Measurements from ENCODE around the gene COL19A1. TPM values are rescaled to one million over a fixed set of nuclear protein-coding genes. Genes with fewer than 3 reads are reported as not detected.

The COL19A1 gene
- total RNA-seq, 1 donor from 2014 or later, result not detected

DNA sequence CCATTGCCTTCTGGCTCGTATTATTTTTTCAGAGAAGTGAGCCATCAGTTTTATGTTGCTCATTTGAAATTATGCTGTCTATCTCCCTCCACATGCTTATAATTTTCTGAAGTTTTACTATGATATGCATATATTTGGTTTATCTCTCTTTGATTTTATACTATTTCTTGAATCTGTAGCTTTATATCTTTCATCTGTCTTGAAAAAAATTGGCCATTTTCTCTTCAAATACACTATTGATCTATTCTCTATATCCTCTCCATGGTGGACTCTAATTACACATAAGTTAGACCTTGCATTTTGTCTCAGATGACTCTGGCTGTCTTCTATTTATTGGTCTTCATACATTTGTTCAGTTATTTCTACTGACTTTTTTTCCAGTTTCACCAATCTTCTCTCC lies 13.7 kb upstream of the COL19A1 start:
- Histone ChIP-seq H3K27me3 (ENCODE audit: control insufficient read depth, insufficient read depth, low read length) (peaks cover 2% of the 10 kb centered on the region), H3K4me3 (ENCODE audit: low read depth, low read length) (no peak overlapping the region), H3K36me3 (ENCODE audit: control insufficient read depth, insufficient read depth, low read length) (no peaks in the 10 kb centered on the region)
- TF ChIP-seq, protein P1, sequence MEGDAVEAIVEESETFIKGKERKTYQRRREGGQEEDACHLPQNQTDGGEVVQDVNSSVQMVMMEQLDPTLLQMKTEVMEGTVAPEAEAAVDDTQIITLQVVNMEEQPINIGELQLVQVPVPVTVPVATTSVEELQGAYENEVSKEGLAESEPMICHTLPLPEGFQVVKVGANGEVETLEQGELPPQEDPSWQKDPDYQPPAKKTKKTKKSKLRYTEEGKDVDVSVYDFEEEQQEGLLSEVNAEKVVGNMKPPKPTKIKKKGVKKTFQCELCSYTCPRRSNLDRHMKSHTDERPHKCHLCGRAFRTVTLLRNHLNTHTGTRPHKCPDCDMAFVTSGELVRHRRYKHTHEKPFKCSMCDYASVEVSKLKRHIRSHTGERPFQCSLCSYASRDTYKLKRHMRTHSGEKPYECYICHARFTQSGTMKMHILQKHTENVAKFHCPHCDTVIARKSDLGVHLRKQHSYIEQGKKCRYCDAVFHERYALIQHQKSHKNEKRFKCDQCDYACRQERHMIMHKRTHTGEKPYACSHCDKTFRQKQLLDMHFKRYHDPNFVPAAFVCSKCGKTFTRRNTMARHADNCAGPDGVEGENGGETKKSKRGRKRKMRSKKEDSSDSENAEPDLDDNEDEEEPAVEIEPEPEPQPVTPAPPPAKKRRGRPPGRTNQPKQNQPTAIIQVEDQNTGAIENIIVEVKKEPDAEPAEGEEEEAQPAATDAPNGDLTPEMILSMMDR (IDR thresholded peaks at IDR 0.05; ENCODE audit: insufficient read depth, low read length, severe bottlenecking), result no peak
- FAIRE-seq, result no peak
- no peak for DNase-seq (ENCODE audit: low read depth)

DNA sequence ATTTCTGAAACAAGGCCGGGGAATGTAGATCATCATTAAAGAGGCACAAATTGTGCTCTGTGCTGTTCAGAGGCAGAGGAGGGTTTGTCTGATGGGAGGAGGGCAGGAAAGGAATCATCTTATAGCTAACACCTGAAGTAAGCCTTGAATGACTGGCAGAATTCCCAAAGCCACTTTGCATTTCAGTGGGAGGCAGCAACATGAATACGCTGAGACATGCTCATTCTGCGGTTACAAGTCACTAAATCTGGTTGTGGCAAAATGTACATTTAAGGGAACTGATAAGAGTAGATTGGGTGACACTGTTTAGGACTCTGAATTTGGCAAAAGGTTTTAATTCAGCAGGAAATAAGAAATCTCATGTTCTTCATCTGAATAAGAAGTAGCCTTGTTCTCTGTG lies 4.4 kb upstream of the COL19A1 start:
- peak; percentile 92 for DNase-seq (ENCODE audit: low read depth)
- FAIRE-seq, result no peak
- no peaks in the 10 kb centered on the region for H3K36me3 ChIP-seq (ENCODE audit: control insufficient read depth, insufficient read depth, low read length)
- H3K27me3 ChIP-seq (ENCODE audit: control insufficient read depth, insufficient read depth, low read length), result peaks cover 6% of the 10 kb centered on the region
- no peak overlapping the region for H3K4me3 ChIP-seq (ENCODE audit: low read depth, low read length)
- TF ChIP-seq, protein P1 (IDR thresholded peaks at IDR 0.05; ENCODE audit: insufficient read depth, low read length, severe bottlenecking), result no peak

DNA sequence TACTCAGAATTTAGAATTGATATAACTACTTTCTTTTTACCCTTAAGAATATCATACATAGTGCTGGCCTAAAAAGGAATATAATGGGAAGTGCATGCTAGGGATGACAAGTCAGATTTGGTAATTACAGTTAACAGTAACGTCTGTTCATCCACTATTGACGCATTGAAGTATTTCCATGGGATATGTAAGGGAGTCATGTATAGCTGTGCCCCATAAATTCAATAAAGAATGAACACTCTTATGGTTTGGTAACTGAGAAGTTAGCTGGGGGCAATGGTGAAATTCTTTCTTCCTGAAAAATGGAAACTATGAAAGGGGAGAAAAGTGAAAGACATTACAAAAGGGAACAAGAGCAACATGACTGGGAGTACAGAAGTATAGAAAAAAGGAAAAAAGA lies 2.6 kb upstream of the COL19A1 start:
- no peak for DNase-seq (ENCODE audit: low read depth)
- H3K36me3 ChIP-seq (ENCODE audit: control insufficient read depth, insufficient read depth, low read length), result no peaks in the 10 kb centered on the region
- H3K27me3 ChIP-seq (ENCODE audit: control insufficient read depth, insufficient read depth, low read length), result peaks cover 17% of the 10 kb centered on the region
- no peak overlapping the region for H3K4me3 ChIP-seq (ENCODE audit: low read depth, low read length)
- TF ChIP-seq, protein P1 (IDR thresholded peaks at IDR 0.05; ENCODE audit: insufficient read depth, low read length, severe bottlenecking), result no peak
- FAIRE-seq, result no peak

DNA sequence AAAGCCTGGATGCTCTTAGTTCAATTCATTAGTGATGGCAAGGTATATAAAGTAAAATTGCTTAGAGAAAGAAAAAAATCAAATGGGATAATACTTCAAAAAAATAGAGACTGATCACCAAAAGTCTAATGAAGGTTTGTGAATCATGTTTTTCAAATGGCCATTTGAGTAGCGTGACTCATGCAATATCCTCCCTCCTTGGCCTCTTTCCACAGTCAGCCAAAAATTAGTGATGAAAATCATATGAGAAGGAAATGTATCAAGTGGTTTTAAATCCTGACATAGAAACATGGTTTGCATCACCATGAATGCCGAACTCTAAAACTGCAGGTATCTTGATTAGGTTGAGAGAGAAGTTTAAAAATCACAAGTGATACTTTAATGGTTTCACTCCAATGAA lies 1.2 kb upstream of the COL19A1 start:
- FAIRE-seq (no peak), DNase-seq (ENCODE audit: low read depth) (peak; percentile 82)
- Histone ChIP-seq H3K27me3 (ENCODE audit: control insufficient read depth, insufficient read depth, low read length) (peaks cover 17% of the 10 kb centered on the region), H3K36me3 (ENCODE audit: control insufficient read depth, insufficient read depth, low read length) (no peaks in the 10 kb centered on the region), H3K4me3 (ENCODE audit: low read depth, low read length) (no peak overlapping the region)
- TF ChIP-seq, protein P1 (IDR thresholded peaks at IDR 0.05; ENCODE audit: insufficient read depth, low read length, severe bottlenecking), result no peak

DNA sequence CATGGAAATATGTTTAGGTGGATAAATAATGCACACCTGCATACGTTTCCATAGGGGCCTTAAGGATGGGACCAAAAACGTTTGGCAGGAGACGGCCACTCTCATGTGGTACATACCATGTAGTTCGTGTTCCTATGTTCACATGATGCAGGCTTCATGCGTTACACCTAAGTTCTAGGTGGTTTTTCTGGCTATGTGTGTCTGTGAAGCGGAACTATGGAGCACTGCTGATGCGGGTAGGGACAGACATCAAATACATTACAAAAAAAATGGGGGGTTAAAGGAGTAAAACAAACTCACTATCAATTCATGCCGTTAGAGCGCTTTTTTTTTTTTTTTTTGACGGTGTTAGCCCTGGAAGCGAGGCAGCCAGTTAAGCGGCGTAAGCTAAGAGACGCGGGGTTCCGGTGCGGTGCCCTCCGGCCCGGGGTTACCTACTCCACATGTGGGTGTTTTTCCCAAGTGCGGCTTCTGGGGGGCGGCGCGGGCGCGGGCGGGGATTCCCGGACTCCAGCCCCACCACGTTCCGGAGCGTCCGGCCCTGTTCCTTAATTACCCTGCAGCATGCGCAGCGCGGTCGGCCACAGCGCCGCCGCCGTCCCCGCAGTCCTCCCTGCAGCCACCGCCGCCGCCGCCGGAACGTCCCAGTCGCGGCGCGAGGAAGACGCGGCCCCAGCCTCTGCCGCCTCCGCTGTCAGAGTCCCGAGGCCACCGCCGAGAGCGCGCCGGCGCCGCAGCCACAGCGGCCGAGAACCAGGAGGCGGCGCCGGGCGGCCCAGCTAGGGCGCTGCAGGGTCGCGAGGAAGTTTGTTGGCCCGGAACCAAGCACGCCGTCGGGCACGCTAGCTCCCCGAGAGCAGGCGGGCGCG lies 648 bp downstream of the COL19A1 start:
- TF ChIP-seq, protein P1 (IDR thresholded peaks at IDR 0.05; ENCODE audit: insufficient read depth, low read length, severe bottlenecking), result peak; percentile 15
- peak overlapping the region; percentile 38 for H3K4me3 ChIP-seq (ENCODE audit: low read depth, low read length)
- no peaks in the 10 kb centered on the region for H3K36me3 ChIP-seq (ENCODE audit: control insufficient read depth, insufficient read depth, low read length)
- FAIRE-seq, result no peak
- H3K27me3 ChIP-seq (ENCODE audit: control insufficient read depth, insufficient read depth, low read length), result peaks cover 21% of the 10 kb centered on the region
- no peak for DNase-seq (ENCODE audit: low read depth)

DNA sequence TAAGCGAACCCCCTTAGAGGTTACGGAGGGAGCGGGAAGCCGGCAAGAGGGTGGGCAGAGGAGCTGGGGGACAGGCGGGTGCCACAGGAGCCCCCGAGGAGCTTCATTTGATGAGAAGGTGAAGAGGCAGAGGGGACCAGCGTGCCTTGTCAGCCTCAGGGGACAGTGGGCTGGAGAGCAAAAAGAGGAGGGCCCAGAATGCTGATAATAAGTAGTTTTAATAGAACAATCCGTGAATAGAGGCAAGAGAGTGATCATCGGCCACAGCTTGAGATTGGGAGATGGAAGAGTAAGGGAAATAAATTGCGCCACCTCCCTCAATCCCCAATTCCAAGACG lies 1.3 kb downstream of the COL19A1 start:
- H3K27me3 ChIP-seq (ENCODE audit: control insufficient read depth, insufficient read depth, low read length), result peaks cover 21% of the 10 kb centered on the region
- H3K36me3 ChIP-seq (ENCODE audit: control insufficient read depth, insufficient read depth, low read length), result no peaks in the 10 kb centered on the region
- no peak for FAIRE-seq
- TF ChIP-seq, protein P1 (IDR thresholded peaks at IDR 0.05; ENCODE audit: insufficient read depth, low read length, severe bottlenecking), result no peak
- no peak for DNase-seq (ENCODE audit: low read depth)
- peak overlapping the region; percentile 38 for H3K4me3 ChIP-seq (ENCODE audit: low read depth, low read length)

All from bronchial epithelial cell (primary cell).